GM21423 (cell line): ENCODE results near the gene BANK1.

Experiments used
- ATAC-seq: cut with Tn5 transposase; IDR thresholded peaks from one replicate; pipeline ENCODE4 v1.9.1; 2021; ENCODE audit warnings: mild to moderate bottlenecking, moderate library complexity; ENCODE audit not compliant: unreplicated experiment

BANK1 gene, protein sequence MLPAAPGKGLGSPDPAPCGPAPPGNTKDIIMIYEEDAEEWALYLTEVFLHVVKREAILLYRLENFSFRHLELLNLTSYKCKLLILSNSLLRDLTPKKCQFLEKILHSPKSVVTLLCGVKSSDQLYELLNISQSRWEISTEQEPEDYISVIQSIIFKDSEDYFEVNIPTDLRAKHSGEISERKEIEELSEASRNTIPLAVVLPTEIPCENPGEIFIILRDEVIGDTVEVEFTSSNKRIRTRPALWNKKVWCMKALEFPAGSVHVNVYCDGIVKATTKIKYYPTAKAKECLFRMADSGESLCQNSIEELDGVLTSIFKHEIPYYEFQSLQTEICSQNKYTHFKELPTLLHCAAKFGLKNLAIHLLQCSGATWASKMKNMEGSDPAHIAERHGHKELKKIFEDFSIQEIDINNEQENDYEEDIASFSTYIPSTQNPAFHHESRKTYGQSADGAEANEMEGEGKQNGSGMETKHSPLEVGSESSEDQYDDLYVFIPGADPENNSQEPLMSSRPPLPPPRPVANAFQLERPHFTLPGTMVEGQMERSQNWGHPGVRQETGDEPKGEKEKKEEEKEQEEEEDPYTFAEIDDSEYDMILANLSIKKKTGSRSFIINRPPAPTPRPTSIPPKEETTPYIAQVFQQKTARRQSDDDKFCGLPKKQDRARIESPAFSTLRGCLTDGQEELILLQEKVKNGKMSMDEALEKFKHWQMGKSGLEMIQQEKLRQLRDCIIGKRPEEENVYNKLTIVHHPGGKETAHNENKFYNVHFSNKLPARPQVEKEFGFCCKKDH

DNA sequence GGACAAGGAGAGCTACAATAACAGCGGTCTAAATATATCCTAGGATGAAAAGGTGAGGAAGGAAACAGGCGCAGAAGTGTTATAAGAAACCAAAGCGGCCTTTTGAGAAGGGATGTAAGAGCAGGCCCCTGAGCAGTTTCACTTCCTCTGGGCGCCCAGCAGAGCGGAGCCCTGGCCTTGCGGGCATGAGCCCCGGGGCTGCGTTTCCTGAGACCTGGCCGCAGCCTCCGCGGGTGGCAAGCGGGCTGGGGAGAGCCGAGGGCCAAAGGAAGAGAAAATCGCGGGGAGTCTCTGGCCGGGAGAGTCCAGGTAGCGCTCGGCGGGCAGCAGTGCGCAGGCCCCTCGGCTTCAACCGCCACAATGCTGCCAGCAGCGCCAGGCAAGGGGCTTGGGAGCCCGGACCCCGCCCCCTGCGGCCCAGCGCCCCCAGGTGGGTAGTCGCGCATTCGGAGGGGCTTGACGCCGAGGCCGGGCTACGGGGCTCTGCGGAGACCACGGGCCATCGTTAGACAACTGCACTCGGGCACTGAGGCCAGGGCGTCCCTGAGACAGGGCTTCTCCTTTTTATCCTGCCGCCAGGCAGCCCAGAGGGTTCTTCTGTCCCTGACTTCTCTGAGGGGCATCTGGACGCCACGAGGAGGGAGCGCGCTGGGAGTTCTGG is at the start of gene BANK1:
BANK1 (plus strand) TSS at position 210 of the 661 bp plus-strand sequence; CDS start at position 361, 151 bp downstream.
- peak; percentile 100 for ATAC-seq

DNA sequence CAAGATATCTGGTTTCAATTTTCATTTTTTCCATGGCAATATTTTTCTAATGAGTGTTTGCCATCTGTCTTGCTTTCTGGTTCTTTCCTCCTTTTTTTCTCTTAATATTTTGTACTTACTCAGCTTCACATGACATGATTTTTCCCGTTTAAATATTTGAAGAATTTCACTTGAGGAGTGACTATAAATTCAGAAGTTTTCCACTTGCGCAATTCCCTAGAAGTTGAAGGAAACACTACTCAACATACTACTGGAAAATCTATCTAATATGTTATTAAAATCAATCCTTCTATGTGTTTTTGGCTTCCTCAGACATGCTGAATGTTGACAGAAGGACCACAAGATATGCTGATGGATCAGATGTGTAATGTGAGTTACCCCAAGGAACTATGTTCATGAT is 36.8 kb upstream of the BANK1 start:
- ATAC-seq = no peak

DNA sequence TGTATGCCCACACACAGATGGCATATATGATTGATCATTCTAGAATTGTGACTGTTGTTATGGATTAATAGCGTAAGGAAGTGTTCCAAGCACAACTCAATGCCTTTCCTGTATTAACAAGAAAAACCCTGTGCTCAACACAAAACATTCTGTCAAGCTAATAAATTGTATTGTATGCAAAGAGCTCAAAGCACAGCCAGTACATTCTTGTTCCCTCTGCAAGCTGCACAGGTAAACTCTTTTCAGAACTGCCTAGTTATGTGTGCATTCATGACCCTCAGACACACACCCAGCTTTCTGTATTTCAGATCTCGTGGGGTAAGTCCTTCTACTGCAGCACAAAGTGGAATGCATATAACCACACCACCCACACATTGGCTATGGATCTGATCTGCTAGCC is 34.3 kb upstream of the BANK1 start:
- no peak for ATAC-seq

DNA sequence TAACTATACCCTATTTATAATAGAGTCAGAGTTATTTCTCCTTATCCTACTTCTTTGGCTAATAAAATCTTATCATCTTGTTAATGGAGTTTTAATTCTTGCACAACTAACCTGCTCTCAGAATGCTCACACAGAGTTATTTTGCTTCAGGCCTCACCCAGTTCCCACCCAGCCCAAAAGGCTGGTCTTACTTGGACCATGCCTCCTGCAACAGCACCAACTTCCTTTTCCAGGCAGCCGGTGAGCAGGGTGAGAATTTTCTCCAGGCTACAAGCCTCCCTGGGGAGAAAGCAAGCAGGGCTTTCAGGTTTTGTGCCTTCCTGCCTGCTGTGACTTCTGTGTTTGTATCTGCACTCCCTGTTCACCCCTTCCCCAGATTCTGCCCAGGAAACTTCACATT is 29.1 kb upstream of the BANK1 start:
- ATAC-seq = no peak

DNA sequence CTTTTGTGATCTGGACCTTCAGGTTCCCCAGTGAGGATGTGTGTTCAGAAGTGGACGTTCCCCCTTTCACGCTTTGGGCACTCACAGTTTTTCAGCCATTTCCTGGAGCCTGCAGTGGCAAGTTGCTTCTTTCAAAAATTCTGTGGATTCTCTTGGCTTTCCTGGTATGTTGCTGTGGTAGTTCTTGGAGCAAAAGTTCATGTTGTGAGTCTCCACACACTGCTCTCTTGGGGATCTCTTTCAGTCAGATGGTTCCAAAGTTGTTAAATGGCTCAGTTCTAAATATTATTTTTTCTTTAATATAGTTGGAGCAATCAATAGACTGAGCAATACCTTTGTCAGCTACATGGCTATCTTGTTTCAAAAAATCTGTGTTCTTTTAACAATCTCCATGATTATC is 28.5 kb upstream of the BANK1 start:
- no peak for ATAC-seq

DNA sequence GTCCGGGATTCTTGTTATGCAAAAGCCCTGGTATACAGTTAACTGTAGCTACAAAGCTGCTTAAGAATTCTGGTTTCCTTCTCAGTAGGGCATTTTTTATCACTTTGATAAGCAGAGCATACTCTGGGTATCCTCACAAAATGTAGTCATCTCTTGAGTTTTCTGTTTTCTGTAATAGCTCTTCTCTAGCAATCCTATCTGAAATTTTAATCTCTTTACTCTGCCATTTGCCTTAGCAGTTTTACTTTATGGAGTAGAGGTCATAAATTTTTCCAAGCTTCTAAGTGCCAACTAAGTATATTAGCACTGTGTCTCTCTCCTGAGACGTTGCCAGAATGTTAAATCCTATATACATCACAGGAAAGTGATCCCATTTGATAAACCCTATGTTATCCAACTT is 28.0 kb upstream of the BANK1 start:
- ATAC-seq = no peak

DNA sequence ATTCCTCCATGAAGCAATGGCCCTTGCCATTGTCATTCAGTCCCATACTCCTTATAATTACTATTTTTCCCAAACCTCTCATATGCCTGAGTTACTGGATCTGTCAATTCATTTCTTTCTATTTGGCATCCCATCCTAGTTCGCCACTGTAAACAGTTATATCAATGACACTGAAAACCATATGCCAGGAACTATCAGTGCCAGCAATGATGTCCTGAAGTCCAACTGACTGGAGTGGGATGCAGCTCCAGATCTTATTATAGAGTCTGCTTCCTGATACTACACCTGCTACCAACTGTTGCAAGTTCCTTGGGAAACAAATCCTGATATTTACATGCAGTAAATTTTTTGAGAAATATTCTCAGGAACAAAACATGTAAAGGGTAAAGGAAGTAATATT is 27.0 kb upstream of the BANK1 start:
- ATAC-seq = no peak

DNA sequence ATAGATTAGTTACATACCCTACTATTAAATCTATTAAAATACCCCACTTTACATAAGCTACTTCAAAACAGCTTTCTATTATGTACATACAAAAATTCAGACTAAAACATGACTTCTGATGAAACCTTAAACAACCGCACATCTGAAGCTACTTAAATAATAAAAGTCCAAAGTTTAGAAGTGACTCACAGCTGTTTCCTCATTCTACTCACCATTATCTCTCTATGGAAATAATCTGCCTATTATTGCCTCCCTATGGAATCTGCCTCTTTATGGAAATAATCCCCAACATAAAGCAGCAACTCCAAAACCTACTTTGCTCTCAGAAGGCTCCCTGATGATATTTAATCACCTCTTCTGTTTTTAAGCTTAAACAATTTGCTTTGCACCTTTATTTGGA is 15.7 kb upstream of the BANK1 start:
- no peak for ATAC-seq

DNA sequence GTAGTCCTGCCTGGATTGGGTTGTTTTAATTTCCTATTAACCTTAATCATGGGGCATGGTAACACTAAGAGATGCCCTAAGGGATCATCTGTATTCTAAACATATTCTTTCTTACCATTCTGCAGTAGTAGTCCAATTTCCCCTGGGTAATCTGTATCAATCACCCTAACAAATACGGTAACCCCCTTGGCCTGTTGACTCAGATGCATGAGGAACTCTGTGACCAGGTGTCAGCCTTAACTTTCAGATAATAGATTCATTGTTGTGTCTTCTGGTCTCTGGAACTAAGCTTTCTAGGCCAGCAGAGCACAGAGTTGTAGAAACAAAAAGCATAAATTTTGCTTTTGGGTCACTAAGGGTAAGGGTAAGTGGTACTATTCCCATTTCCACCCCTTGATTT is 13.1 kb upstream of the BANK1 start:
- ATAC-seq = peak; percentile 60

DNA sequence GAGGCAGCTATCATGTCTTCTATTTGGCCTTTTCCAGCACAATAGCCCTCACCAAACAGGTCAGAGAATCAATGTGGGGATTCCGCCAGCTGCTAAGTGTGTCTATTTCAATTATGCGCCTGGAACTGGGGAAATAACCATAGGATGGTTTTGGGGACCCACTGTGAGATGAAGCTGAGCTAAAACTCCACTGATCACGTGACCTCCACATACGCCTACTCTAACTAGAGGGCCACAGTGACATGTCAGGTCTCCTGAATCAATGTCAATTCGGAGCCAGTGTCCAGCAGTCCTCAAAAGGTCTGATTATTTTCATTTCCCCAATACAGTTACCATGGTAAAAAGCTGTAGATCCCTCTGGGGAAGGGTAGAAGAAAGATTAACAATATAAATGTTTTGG is 10.2 kb upstream of the BANK1 start:
- no peak for ATAC-seq

DNA sequence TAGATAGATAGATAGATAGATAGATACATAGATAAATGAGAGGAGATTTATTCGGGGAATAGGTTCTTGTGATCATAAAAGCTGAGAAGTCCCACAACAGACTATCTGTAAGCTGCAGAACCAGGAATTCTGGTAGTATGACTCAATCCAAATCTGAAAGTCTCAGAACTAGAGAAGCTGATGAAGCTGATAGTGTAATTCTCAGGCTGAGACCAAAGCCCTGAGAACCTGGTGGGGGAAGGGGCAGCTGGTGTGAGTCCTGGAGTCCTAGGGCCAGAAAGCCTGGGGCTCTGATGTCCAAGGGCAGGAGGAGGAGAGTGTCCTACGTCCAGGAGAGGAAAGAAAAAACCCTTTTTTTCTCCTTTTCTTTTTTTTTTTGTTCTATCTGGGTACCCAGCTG is 8.0 kb upstream of the BANK1 start:
- no peak for ATAC-seq

DNA sequence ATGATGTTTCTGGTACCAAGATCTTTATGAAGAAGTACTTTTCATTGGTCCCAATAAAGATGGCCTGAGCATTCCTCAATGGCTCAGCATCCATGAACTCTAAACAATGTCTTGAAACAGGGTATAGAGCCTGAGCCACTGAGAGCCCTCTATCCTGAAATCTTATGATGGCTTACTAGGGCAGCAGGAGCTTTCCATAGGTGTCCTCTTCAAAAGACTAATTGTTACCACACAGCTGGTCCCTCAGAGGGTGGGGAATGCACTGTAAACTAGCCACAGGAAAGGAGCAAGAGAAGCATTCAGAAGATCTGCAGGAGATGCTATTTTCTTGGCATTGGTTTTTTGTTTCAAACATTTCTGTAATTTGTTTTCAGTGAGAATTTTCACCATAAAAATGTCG is 5.6 kb upstream of the BANK1 start:
- ATAC-seq = no peak

DNA sequence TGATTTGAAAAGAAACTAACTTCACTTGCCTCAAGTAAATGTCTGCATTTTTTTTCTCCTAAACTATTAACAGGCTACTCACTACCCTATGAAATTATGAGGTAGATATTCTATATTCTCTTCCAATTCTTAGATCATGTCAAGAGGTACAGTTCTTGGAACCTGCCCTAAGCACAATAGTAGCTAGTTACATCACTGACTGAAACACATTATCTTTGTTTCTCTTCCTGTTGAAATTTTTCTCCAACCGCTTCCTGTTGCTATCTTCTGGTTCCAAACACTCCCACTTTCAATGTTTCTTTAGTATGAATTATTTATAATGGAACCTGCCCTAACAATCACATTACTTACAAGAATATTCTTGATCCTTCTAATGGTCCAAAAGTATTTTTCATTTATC is 5.0 kb upstream of the BANK1 start:
- no peak for ATAC-seq

DNA sequence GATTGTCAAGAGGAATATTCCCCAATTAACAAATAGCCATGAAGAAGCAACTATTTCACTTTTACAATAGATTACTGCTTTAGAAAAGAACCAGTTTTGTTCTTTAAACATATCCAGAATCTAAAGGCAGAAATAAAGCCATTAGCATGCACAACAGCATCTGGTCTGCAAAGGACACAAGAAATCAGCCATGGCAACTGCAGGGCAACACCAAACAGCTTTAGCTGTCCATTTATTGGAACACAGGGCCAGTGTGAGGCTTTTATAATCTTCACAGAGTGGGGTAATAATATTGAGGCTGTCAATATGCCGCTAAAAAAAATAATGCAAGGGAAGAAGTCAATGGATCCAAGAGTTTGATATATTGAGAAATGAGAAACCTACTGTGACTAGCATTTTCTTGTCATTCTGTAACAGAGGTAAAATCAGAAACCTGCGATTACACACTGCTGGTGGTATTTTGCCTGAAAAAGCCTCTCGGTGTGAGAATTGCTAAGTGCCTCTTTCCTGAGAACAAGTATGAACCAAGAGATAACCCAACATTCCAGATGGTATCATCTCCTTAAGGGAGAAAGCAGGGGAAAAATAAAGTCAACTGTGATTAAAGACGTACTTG is 2.7 kb upstream of the BANK1 start:
- ATAC-seq = no peak

DNA sequence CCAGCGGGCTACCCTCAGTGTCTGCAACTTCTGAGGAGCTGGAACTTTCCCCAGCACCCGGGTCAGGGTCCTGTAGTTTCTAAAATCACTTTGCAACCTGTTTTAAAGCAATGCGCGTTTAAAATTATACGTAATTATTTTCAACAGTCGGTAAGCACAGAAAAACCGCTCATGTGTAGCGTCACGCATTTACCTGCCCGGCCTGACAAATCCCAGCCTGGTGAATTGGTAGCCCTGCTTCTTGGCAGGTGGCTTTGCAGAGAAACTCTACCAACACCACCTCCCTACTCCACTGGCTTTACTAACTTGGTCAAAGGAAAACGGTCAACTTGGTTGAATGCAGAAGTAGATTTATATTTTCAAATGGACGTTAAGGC is 640 bp downstream of the BANK1 start:
- peak; percentile 2 for ATAC-seq

DNA sequence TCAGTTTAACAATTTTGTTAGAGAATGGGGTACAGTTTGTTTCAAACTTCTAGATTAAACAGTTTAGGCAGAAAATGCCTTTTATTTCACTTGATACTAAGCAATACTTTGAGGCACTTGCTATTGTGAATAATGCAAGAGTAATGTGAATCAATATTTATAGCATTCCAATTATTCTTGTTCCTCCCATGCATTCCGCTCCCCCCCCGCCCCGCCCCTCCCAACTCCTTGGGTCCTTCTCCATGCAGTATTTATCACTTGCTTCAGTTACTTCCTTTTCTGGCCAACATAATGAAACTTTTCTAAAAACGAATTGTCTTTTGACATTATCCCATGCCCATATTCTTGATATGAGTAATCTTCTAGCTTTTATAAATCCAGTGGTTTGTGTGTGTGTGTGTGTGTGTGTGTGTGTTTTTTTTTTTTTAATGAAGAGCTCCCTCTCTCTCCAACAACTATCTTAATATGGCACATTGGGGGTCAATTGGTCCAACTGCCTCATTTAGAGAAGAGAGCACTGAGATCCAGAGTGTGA is 1.6 kb downstream of the BANK1 start:
- ATAC-seq = no peak

DNA sequence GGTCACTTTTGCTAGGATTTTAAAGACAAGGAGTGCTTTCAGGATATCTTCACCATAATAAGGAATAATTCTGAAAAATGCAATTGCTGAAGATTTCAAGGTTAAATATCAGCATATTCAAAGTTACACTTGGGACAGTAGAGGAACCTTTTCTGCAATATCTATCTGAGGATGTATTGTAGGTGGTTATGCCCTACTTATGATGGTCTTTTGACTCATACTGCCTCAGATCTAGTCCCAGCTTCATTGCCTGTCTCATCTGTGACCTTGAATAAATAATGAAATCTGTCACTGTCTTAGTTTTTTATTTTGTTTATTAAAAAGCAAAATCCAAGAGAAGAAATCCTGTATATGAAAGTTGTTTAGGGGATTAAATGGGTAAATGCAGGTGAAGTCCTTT is 2.9 kb downstream of the BANK1 start:
- no peak for ATAC-seq

DNA sequence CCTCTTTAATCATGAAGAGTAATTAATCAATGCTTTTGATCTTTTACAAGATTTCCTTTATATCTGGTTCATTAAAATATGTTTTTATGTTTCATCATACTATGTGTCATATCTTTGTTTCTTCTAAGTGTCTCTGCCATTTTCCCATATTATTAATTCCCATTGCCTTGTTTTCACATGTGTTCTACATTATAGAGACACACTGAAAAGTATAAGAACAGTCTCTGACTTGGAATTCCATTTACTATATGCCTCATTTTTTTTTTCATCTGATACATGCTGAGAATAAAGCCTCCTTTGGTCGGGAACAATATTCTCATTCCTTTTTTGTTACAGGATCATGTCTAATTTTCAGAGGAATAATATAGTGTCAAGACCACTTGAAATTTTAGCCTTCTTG is 4.3 kb downstream of the BANK1 start:
- no peak for ATAC-seq

DNA sequence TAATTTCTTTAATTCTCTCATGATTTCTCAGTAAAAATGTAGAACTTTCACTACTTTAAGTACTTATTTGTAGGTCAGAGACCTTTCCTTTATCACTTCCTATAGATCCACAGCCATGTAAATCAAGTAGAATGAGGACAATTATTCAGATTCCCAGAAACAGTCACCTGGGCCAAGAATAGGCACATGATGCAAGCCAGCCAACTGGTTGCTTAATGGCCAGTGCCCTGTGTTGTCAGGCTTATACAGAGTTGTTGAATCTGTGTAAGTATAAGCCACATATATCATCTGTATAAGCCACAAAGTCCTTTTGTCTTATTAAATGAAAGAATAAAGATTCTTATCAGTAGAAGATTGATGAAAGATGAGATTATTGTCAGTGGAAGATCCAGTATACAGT is 5.2 kb downstream of the BANK1 start:
- ATAC-seq = no peak

DNA sequence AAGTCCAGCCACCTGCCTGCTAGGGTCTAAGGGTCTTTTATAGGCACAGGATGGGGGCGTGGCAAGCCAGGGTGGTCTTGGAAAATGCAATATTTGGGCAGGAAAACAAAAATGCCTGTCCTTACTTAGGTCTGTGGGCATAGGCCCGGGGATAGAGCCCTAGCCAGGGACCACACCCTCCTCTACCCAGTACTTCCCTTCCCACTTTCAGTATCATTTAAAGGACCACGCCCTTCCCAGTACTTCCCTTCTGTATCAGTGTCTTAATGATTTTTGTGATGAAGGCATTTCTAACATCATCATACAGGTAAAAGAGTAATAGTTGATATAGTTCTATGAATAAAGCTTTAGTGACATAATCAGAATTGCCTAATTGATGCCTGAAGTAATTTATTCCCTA is 11.4 kb downstream of the BANK1 start:
- ATAC-seq = no peak

DNA sequence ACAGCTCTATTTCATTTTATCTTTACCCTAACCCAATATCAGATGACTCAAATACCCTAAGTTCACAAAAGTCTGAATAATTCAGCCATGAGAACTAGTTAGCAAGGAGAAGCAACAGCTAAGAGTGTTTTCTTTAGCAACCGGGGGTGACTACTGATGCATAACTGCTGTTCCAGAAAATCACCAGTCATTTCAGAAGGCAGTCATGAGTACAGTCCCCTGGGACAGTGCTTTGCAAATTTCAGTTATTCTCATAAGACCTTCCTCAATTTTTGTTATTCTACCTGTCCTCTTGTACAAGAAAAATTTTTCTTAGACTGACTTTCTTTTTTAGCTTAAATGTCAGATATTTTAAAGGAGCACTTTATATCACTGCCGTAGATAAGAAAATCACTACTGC is 16.4 kb downstream of the BANK1 start:
- peak; percentile 98 for ATAC-seq
